ENCODE measurements around the gene PACSIN3. TPM values are rescaled to one million over a fixed set of nuclear protein-coding genes. Genes with fewer than 3 reads are reported as not detected.
A peak's percentile ranks its signal among the peaks of the same experiment; 100 is the strongest.

Gene PACSIN3
- total RNA-seq, 1 experiment from 2014 or later: 113 TPM

- no peak for DNase-seq
- BruUV-seq (replicated peaks): no TSS peak
- intact Hi-C loops (cut with micrococcal nuclease; ENCODE audit: unreplicated experiment): no loop called here
Measured at GRCh38 chr11:47155879-47156278, 30.4 kb downstream of the PACSIN3 start.

GRCh38 chr11:47154616-47155570 is 31.3 kb downstream of the PACSIN3 start:
- DNase-seq: no peak
- no peaks in the 10 kb centered on the region for H3K9me2 ChIP-seq (ENCODE audit: insufficient read depth)
- no peak overlapping the region for H2AFZ ChIP-seq
- H3K79me2 ChIP-seq (ENCODE audit: low read depth): no peaks in the 10 kb centered on the region
- no peak for TF ChIP-seq EZH2 (IDR thresholded peaks at IDR 0.05; ENCODE audit: low read depth)
- TF ChIP-seq CTCF (conservative IDR thresholded peaks at IDR 0.05): no peak
- no peak overlapping the region for H3K4me3 ChIP-seq
- intact Hi-C loops (cut with micrococcal nuclease; ENCODE audit: unreplicated experiment): no loop called here
- H3K36me3 ChIP-seq (ENCODE audit: low read depth): no peaks in the 10 kb centered on the region
- no peaks in the 10 kb centered on the region for H3K4me1 ChIP-seq (replicated peaks; ENCODE audit: insufficient read depth)
- no peaks in the 10 kb centered on the region for H3K27me3 ChIP-seq (ENCODE audit: insufficient read depth, low read depth)
- POLR2A ChIA-PET (ENCODE audit: unreplicated experiment): no interaction called here
- no peaks in the 10 kb centered on the region for H4K20me1 ChIP-seq (ENCODE audit: insufficient read depth)
- no peak overlapping the region for H3K27ac ChIP-seq
- H3F3A ChIP-seq (ENCODE audit: insufficient read depth, low read depth): peaks cover 17% of the 10 kb centered on the region; the same call in 1 of the 2 replicates
- H3K4me2 ChIP-seq: no peak overlapping the region
- no peaks in the 10 kb centered on the region for H3K9me3 ChIP-seq (ENCODE audit: insufficient read depth, low read depth)
- no TSS peak for BruUV-seq (replicated peaks)
- CTCF ChIA-PET: interaction anchor here (0.7 kb wide), 1 partner anchor 103 kb away, joined by 3 read pairs; the partner anchor contains the start of gene NR1H3

More at GRCh38 chr11:47155879-47156278, 30.4 kb downstream of the PACSIN3 start:
- H3K4me2 ChIP-seq: no peak overlapping the region
- no peaks in the 10 kb centered on the region for H3K4me1 ChIP-seq (replicated peaks; ENCODE audit: insufficient read depth)
- no peaks in the 10 kb centered on the region for H3K27me3 ChIP-seq (ENCODE audit: insufficient read depth, low read depth)
- no peaks in the 10 kb centered on the region for H4K20me1 ChIP-seq (ENCODE audit: insufficient read depth)
- H3K36me3 ChIP-seq (ENCODE audit: low read depth): no peaks in the 10 kb centered on the region
- H3K9me2 ChIP-seq (ENCODE audit: insufficient read depth): no peaks in the 10 kb centered on the region
- H2AFZ ChIP-seq: no peak overlapping the region
- H3K4me3 ChIP-seq: no peak overlapping the region
- CTCF ChIA-PET: no interaction called here
- no peaks in the 10 kb centered on the region for H3K9me3 ChIP-seq (ENCODE audit: insufficient read depth, low read depth)
- no peaks in the 10 kb centered on the region for H3K79me2 ChIP-seq (ENCODE audit: low read depth)
- POLR2A ChIA-PET (ENCODE audit: unreplicated experiment): no interaction called here
- H3F3A ChIP-seq (ENCODE audit: insufficient read depth, low read depth): peaks cover 24% of the 10 kb centered on the region; the same call in 1 of the 2 replicates
- TF ChIP-seq EZH2 (IDR thresholded peaks at IDR 0.05; ENCODE audit: low read depth) (no peak), CTCF (conservative IDR thresholded peaks at IDR 0.05) (no peak)
- H3K27ac ChIP-seq: no peak overlapping the region

GRCh38 chr11:47152953-47153950 is 33.0 kb downstream of the PACSIN3 start:
- Histone ChIP-seq H3K4me3 (no peak overlapping the region), H4K20me1 (ENCODE audit: insufficient read depth) (no peaks in the 10 kb centered on the region), H3K4me1 (replicated peaks; ENCODE audit: insufficient read depth) (no peaks in the 10 kb centered on the region), H3K9me3 (ENCODE audit: insufficient read depth, low read depth) (no peaks in the 10 kb centered on the region), H3K79me2 (ENCODE audit: low read depth) (no peaks in the 10 kb centered on the region), H3F3A (ENCODE audit: insufficient read depth, low read depth) (0 out of 2 replicates have a peak, but pooled peaks cover 9% of the 10 kb centered on the region), H3K9me2 (ENCODE audit: insufficient read depth) (no peaks in the 10 kb centered on the region), H3K4me2 (no peak overlapping the region), H3K27me3 (ENCODE audit: insufficient read depth, low read depth) (no peaks in the 10 kb centered on the region), H2AFZ (no peak overlapping the region), H3K36me3 (ENCODE audit: low read depth) (no peaks in the 10 kb centered on the region), H3K27ac (no peak overlapping the region)
- no TSS peak for BruUV-seq (replicated peaks)
- DNase-seq: peak; percentile 66 to 79
- CTCF ChIA-PET: interaction anchor here (0.6 to 1.5 kb wide), 9 partner anchors 189 to 980 kb away, joined by 3 to 9 read pairs (median 4); partner anchors contain the start of gene CSTPP1
- intact Hi-C loops (cut with micrococcal nuclease; ENCODE audit: unreplicated experiment): loop anchor here (1.0 kb wide), 2 partner anchors 234 to 264 kb away; no protein-coding TSS in a partner anchor
- POLR2A ChIA-PET (ENCODE audit: unreplicated experiment): interaction anchor here (0.7 kb wide), 1 partner anchor 276 kb away, joined by 3 read pairs; no protein-coding TSS in a partner anchor
- TF ChIP-seq CTCF (conservative IDR thresholded peaks at IDR 0.05) (peak; percentile 99), EZH2 (IDR thresholded peaks at IDR 0.05; ENCODE audit: low read depth) (no peak)
